DOHH2 (cell line): ENCODE results near the gene LDAH.

Source experiments
- EZH2phosphoT487 ChIP-seq: fragments of 200-600 bp; sonication (generic); IDR thresholded peaks from 2 replicates; pipeline ENCODE4 v1.6.1; 2017; ENCODE audit warnings: borderline replicate concordance, mild to moderate bottlenecking, antibody characterized with exemption, low read length, moderate library complexity, mixed read lengths
- TF ChIP-seq, protein P1 (sequence below): fragments of 200-600 bp; sonication (generic); IDR thresholded peaks from one replicate; pipeline ENCODE4 v1.5.1; 2014; ENCODE audit warnings: antibody characterized with exemption, mild to moderate bottlenecking, low read depth, low read length; ENCODE audit not compliant: poor library complexity, severe bottlenecking

DNA sequence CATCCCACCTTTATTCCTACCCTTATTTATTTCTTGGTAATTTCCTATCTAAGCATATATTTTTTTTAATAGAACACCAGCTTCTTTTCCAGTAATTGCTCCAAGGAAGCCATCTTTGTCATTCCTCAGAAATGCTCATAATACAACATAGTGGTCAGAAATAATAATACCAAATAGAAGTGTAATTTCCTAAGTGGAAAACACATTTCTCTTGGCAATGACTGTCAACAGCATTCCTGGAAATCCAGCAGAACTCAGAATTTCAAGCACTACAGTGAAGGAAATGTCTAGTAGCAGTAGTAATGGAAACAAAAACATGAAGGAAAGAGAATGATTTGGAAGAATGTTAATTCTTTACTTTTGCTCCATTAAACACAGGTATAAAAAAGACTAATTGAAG is 99.4 kb downstream of the LDAH start:
- TF ChIP-seq, protein P1, sequence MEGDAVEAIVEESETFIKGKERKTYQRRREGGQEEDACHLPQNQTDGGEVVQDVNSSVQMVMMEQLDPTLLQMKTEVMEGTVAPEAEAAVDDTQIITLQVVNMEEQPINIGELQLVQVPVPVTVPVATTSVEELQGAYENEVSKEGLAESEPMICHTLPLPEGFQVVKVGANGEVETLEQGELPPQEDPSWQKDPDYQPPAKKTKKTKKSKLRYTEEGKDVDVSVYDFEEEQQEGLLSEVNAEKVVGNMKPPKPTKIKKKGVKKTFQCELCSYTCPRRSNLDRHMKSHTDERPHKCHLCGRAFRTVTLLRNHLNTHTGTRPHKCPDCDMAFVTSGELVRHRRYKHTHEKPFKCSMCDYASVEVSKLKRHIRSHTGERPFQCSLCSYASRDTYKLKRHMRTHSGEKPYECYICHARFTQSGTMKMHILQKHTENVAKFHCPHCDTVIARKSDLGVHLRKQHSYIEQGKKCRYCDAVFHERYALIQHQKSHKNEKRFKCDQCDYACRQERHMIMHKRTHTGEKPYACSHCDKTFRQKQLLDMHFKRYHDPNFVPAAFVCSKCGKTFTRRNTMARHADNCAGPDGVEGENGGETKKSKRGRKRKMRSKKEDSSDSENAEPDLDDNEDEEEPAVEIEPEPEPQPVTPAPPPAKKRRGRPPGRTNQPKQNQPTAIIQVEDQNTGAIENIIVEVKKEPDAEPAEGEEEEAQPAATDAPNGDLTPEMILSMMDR: no peak
- TF ChIP-seq EZH2phosphoT487: no peak
